ENCODE measurements around the gene ADAP1. TPM values are rescaled to one million over a fixed set of nuclear protein-coding genes. Genes with fewer than 3 reads are reported as not detected.
"Not testable (repeated sequence)": the region's sequence is repeated elsewhere in the genome, so short reads cannot be mapped to it uniquely, and the experiment has no call there.

Gene ADAP1
- total RNA-seq, 1 donor from 2014 or later: 32.0 TPM

- no peak for DNase-seq
Observed at GRCh38 chr7:938546-939185, 15.8 kb downstream of the ADAP1 start.

DNA sequence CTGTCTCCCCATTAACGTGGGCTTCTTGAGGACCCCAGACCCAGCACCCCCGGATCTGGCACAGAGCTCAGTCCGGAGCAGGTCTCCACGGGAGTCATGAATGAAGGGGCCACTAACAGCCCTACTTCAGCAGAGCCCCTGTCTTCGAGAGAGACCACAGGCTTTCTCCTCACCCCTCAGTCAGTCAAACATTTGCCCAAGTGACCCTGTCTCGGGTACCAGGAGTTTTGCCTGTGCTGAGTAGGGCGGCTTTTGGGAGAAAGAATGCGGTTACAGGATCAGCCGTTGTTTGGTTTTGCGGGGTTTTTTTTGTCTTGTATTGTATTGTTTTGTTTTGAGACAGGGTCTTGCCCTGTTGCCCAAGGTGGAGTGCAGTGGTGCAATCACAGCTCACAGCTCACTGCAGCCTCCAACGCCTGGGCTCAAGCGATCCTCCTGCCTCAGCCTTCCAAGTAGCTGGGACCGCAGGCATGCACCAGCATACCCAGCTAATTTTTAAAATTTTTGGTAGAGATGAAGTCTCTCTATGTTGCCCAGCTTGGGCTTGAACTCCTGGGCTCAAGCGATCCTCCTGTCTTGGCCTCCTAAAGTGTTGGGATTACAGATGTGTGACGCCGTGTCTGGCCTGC lies 16.5 kb downstream of the ADAP1 start:
- DNase-seq: no peak

- DNase-seq: no peak
Observed at GRCh38 chr7:936386-937054, 18.0 kb downstream of the ADAP1 start.

DNA sequence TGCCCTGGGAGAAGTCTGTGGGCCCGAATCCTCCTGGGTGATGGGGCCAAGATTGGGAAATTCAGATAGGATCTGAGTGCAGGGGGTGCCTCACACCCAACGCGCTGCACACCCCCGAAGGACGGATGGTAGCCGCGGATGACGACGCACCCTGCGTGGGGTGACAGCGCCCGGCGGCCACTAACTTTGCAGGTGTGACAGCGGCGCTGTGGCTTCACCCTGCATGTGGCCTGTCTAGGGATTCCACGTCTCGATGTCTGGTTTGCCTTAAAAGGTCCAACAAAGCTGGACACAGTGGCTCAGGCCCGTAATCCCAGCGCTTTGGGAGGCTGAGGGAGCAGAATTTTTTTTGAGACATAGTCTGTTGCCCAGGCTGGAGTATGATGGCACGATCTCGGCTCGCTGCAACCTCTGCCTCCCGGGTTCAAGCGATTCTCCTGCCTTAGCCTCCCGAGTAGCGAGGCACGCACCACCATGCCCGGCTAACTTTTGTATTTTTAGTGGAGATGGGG lies 18.6 kb downstream of the ADAP1 start:
- no peak for DNase-seq

GRCh38 chr7:935164-935873 lies 19.2 kb downstream of the ADAP1 start:
- DNase-seq: no peak

GRCh38 chr7:934469-935163 lies 19.9 kb downstream of the ADAP1 start:
- DNase-seq: no peak

- no peak for DNase-seq
Observed at GRCh38 chr7:932651-932975, 21.9 kb downstream of the ADAP1 start.

DNA sequence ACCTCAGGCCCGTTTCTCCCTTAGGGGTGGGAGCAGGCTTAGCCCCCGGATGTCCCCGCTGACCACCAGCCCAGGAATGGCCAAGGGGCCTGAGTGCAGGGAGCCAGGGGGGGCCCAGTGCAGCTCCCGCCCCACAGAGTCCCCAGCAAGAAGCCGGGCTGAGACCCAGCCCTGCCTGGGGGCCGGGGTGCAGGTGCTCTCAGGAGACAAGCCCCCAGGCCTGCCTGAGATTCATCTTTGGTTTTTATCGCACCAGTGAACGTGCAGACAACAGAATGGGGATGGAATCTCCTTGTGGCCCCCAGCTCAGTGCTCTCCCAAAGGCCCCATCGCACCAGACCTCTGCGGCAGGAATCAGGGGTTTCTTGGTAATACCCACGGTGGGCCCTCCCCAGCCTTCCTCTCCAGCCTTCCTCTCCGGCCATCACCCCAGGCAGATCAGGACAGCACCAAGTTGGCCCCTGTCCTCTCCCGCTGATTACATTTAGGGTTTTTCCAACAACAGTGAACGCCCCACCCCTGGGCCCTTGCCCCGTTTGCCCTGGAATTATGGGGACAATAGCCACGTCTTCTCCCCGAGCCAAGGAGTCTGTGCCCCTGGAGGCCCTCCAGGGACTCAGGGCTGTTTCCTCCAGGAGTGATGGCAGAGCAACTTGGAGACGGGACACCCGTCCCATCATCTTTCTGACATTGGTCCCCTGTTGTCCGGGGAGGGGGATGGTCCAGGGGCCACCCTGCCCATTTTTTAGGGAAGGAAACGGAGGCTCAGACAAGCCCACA lies 22.4 kb downstream of the ADAP1 start:
- no peak for DNase-seq

DNA sequence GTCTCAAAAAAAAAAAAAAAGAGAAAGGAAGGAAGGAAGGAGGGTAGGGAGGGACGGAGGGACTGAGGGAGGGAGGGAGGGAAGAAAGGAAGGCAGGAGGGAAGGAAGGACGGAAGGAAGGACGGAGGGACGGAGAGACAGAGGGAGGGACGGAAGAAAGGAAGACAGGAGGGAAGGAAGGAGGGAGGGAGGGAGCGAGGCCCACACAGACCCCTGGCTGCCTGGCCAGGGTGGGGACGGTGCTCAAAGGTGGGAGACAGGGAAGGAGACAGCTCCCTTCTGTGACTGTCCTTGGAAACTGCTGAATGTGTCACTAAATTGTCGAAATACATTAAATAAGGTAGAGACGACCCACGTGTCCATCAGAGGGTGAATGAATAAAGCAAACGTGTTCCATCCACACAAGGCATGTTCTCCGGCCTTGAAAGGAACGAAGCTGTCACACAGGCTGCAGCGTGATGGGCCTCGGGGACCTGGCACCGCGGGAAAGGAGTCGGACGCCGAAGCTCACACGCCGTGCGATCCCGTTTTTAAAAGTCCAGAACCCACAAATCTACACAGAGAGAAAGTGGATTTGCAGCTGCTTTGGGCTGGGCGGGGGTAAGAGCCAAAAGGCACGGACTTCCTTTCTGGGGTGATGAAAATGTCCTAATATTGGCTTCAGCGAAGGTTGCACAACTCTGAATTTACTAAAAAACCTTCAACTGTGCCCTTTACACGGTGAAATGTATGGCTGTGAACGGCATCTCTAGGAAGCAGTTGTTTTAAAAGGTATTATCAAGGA lies 23.3 kb downstream of the ADAP1 start:
- no peak for DNase-seq

GRCh38 chr7:929311-929711 lies 25.2 kb downstream of the ADAP1 start:
- no peak for DNase-seq

DNA sequence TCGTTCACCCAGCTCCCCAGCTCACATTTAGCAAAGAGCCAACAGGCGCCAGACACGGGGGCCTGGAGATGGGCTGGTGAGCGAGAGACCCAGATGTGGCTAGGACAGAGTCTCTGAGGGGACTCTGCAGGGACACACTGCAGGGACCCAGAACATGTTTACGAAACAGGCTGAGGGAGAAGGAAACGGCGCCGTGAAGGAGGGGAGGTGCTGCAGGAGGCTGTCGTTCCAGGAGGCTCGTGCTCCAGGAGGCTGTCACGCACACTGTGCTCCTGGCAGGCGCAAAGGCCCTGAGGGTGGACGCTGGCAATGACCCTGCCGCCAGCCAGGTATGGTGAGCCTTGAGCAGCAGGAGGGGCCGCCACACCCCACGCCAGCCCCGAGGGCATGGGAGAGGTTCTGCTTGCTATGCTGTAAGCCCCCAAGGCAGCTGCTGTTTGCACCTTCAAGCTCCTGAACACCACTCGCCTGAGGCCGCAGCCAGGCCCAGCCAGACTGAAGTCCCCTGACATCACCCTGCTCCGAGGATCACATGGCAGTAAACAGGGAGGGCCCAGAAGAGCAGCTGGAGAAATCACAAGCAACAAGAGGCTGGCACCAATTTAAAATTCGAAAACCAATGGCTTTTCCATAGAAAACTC lies 27.3 kb downstream of the ADAP1 start:
- peak; percentile 58 for DNase-seq

- DNase-seq: no peak
Observed at GRCh38 chr7:926061-927030, 28.1 kb downstream of the ADAP1 start.

DNA sequence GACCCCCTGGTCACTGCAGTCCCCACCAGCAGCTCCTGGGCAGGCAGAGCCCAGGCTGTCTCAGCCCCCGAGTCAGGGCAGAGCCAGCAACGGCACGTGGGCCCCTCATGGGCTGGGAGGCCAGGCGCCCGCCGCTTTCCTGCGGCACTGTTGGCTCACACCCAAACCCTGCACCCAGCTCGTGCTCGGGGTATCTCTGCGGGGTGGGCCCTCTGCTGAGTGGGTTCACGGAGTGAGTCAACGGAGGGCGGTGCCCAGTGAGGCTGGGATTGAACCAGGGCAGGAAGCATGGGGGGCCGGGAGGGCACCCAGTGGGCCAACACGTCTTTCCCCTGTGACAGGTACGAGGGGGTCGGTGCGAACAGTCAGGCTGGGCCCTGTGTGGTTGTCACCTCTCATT lies 28.9 kb downstream of the ADAP1 start:
- no peak for DNase-seq

DNA sequence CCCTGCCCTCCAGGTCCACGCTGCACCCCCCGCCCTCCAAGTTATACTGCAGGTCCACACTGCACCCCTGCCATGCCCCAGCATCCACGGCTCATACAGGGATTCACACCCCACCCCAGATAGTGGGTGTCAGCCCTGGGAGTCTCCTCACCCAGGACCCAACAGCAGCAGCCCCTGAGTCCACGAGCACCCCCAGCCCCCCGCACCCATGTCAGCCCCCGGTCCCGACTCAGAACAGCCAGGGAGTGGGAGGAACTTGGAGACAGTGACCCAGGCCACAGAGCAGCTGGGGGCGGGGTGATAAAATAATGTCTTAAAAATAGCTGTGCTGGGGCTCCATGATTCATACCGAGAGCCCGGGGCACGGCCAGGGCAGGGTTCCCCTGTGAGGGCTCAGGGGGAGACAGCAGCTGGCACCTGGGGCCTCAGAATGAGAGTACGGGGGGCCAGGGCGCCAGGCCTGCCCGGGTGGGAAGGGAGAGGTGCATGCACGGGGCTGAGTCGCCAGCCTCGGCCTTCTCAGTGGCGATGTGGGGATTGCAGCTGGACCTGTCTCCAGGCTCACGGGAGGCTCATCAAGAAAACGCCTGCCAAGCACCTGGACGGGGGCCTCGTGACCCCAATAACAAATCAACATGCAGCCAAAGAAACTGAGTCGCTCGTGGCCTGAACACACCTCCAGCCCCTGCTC lies 29.8 kb downstream of the ADAP1 start:
- DNase-seq: no peak

DNA sequence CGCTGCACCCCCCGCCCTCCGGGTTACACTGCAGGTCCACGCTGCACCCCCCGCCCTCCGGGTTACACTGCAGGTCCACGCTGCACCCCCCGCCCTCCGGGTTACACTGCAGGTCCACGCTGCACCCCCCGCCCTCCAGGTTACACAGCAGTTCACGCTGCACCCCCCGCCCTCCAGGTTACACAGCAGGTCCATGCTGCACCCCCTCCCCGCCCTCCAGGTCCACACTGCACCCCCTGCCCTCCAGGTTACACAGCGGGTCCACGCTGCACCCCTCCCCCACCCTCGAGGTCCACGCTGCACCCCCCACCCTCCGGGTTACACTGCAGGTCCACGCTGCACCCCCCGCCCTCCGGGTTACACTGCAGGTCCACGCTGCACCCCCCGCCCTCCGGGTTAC lies 30.4 kb downstream of the ADAP1 start:
- DNase-seq: not testable (repeated sequence)

- DNase-seq: no peak
Observed at GRCh38 chr7:923108-924041, 31.1 kb downstream of the ADAP1 start.
